OCI-LY7 (cell line): ENCODE measurements around the gene SCAF8.

Source experiments
- CTCF ChIP-seq: fragments of 200-600 bp; sonication (generic); conservative IDR thresholded peaks from 2 replicates; pipeline ENCODE4 v1.5.1; 2014; ENCODE audit warnings: mild to moderate bottlenecking, antibody characterized with exemption, low read length, moderate library complexity, mixed read lengths
- EZH2phosphoT487 ChIP-seq: fragments of 200-600 bp; sonication (generic); IDR thresholded peaks from 2 replicates; pipeline ENCODE4 v1.6.1; 2018; ENCODE audit warnings: low read depth, borderline replicate concordance, mild to moderate bottlenecking, mixed run types, antibody characterized with exemption, low read length, moderate library complexity, mixed read lengths

DNA sequence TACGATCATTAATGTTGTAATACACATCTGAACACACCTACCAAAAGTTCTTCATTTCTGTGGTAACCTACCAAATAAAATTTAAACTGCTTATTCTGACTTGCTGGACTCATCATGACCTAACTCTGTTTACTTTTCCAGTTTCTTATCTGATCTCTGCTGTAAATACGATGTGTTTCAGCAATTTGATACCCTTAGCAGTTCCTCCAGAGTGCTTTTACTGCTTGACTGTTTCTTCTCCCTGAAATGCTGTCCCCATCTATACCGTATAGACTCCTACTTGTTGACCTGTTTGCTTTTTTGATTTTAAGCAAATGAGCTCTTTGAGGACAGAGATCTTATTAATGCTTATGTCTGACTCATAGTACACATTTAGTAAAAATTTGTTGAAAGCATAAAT lies 119.5 kb downstream of the SCAF8 start:
- TF ChIP-seq CTCF (no peak), EZH2phosphoT487 (no peak)
